ENCODE results near the gene ZNRF2.

DNA sequence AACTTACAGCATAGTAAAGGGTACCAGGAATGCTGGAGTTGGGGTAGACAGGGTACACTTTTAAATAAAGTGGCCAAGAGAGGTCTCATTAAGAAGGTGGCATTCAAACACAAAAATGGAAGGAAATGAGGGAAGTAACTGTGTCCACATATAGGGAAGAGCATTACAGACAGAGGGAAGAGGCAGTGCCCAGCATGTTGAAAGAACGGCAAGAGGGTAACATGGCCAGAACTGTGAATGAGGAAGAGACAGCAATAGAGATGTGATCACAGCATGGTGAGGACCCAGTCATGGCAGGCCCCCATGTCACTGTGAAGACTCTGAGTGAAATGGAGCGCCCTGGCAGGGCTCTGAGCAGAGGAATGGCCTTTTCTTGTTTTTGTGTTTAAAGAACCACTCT is 35.1 kb upstream of the ZNRF2 start:
- TF ChIP-seq, protein P1, sequence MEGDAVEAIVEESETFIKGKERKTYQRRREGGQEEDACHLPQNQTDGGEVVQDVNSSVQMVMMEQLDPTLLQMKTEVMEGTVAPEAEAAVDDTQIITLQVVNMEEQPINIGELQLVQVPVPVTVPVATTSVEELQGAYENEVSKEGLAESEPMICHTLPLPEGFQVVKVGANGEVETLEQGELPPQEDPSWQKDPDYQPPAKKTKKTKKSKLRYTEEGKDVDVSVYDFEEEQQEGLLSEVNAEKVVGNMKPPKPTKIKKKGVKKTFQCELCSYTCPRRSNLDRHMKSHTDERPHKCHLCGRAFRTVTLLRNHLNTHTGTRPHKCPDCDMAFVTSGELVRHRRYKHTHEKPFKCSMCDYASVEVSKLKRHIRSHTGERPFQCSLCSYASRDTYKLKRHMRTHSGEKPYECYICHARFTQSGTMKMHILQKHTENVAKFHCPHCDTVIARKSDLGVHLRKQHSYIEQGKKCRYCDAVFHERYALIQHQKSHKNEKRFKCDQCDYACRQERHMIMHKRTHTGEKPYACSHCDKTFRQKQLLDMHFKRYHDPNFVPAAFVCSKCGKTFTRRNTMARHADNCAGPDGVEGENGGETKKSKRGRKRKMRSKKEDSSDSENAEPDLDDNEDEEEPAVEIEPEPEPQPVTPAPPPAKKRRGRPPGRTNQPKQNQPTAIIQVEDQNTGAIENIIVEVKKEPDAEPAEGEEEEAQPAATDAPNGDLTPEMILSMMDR (IDR thresholded peaks at IDR 0.05; ENCODE audit: low read length): no peak
- TF ChIP-seq EZH2phosphoT487 (IDR thresholded peaks at IDR 0.05; ENCODE audit: low read length) (no peak), EZH2 (optimal IDR thresholded peaks at IDR 0.05; ENCODE audit: low read depth, low read length) (no peak)
